ENCODE measurements around the gene EIF4B.

GRCh38 chr12:53049571-53050318 is 43.5 kb downstream of the EIF4B start, which contains the start of gene TNS2:
- TF ChIP-seq TSHZ2 (CRISPR knock-in tag; IDR thresholded peaks at IDR 0.05) (no peak), ZFP30 (CRISPR knock-in tag; IDR thresholded peaks at IDR 0.05) (no peak), RARB (CRISPR knock-in tag; IDR thresholded peaks at IDR 0.05) (no peak), ZNF70 (CRISPR knock-in tag; IDR thresholded peaks at IDR 0.05) (no peak)

Data from SK-N-SH treated with all-trans-retinoic acid at 6 μM for 48 hours (cell line).